ENCODE measurements around the gene VPS37D. TPM values are rescaled to one million over a fixed set of nuclear protein-coding genes. Genes with fewer than 3 reads are reported as not detected.

VPS37D gene
- total and polyA plus RNA-seq, 2 of the 4 experiments (the other 2 are of a cell fraction) = 2.3 to 3.1 TPM

- H3K36me3 ChIP-seq (ENCODE audit: control insufficient read depth, insufficient read depth, low read length) = peaks cover 41% of the 10 kb centered on the region
- no peak overlapping the region for H3K4me2 ChIP-seq (ENCODE audit: low read depth, low read length)
- ATAC-seq (ENCODE audit: low read depth) (peak; percentile 21; the same call in 1 of the 2 replicates), DNase-seq (peak; percentile 44)
- H3K27ac ChIP-seq (ENCODE audit: insufficient read depth, low read length) = no peak overlapping the region
- no peaks in the 10 kb centered on the region for H3K27me3 ChIP-seq (ENCODE audit: control insufficient read depth, insufficient read depth, low read length)
- H3K18ac ChIP-seq (ENCODE audit: low read depth, low read length) = no peak overlapping the region
- no peak overlapping the region for H3K9ac ChIP-seq (ENCODE audit: low read depth, low read length)
- peak overlapping the region; percentile 70 for H2AK9ac ChIP-seq (replicated peaks; ENCODE audit: low read depth, low read length, poor library complexity)
- H3K23ac ChIP-seq (ENCODE audit: low read depth, low read length) = peak overlapping the region; percentile 49; the same call in 1 of the 2 replicates
- peaks cover 8% of the 10 kb centered on the region for H3K4me1 ChIP-seq (ENCODE audit: control insufficient read depth, insufficient read depth, low read length)
- H2BK5ac ChIP-seq (ENCODE audit: low read depth, low read length, poor library complexity, severe bottlenecking) = no peak overlapping the region
- no peak overlapping the region for H3K56ac ChIP-seq (ENCODE audit: extremely low read depth, insufficient read depth, low read length)
- H2AK5ac ChIP-seq (ENCODE audit: low read depth, low read length) = peak overlapping the region; percentile 23; the same call in 1 of the 2 replicates
- peak overlapping the region; percentile 48 for H2AFZ ChIP-seq (replicated peaks; ENCODE audit: low read length, poor library complexity)
- in situ Hi-C loops (cut with MboI; ENCODE audit: low sequenced_read_pairs) = no loop called here
- peaks cover 11 to 47% of the 10 kb centered on the region in 2 experiments; a peak in 3 of 4 replicates for H3K79me1 ChIP-seq (ENCODE audit: low read depth in 1 of 2, low read length in 2 of 2)
- H4K8ac ChIP-seq (ENCODE audit: low read depth in 2 of 2, low read length in 2 of 2) = no peak overlapping the region
- H3K14ac ChIP-seq (replicated peaks; ENCODE audit: low read depth, low read length) = no peak overlapping the region
- no peak for TF ChIP-seq NFE2L2 (IDR thresholded peaks at IDR 0.05; ENCODE audit: low read depth, low read length)
- no peak for TF ChIP-seq MXI1 (IDR thresholded peaks at IDR 0.05; ENCODE audit: borderline replicate concordance, low read depth, low read length)
- TF ChIP-seq RFX5 (IDR thresholded peaks at IDR 0.05; ENCODE audit: low read depth, low read length) = no peak
- no peak for TF ChIP-seq RCOR1 (IDR thresholded peaks at IDR 0.05; ENCODE audit: insufficient replicate concordance, low read length)
- TF ChIP-seq CHD1 (IDR thresholded peaks at IDR 0.05; ENCODE audit: low read depth, low read length) = no peak
- TF ChIP-seq MAZ (IDR thresholded peaks at IDR 0.05; ENCODE audit: borderline replicate concordance, low read depth, low read length) = no peak
- TF ChIP-seq BHLHE40 (IDR thresholded peaks at IDR 0.05; ENCODE audit: low read depth, low read length) = no peak
- TF ChIP-seq POLR2A (IDR thresholded peaks at IDR 0.05; ENCODE audit: low read depth, low read length) = no peak
- no peak for TF ChIP-seq CTCF (conservative IDR thresholded peaks at IDR 0.05; ENCODE audit: low read depth, low read length)
- no peak for TF ChIP-seq FOS (IDR thresholded peaks at IDR 0.05; ENCODE audit: low read depth, low read length)
- no peak overlapping the region for H2BK20ac ChIP-seq (ENCODE audit: low read depth, low read length)
- POLR2A ChIA-PET (ENCODE audit: unreplicated experiment) = interaction anchor here (0.6 kb wide), 1 partner anchor 184 kb away, joined by 7 read pairs; no protein-coding TSS in a partner anchor
- no peak overlapping the region for H2BK120ac ChIP-seq (ENCODE audit: low read depth, low read length)
- no peak overlapping the region for H4K91ac ChIP-seq (ENCODE audit: insufficient read depth, low read depth, low read length)
- dilution Hi-C loops (cut with HindIII; ENCODE audit: low sequenced_read_pairs, unreplicated experiment) = no loop called here
- no peaks in the 10 kb centered on the region for H3K9me3 ChIP-seq (ENCODE audit: control insufficient read depth, insufficient read depth, low read length)
- H4K20me1 ChIP-seq (ENCODE audit: insufficient read depth, low read length) = peaks cover 63% of the 10 kb centered on the region
- WGBS, 2 experiments (ENCODE audit: extremely low coverage in 2 of 2, insufficient read length in 1 of 2) = 78% methylated on average over 7 of the region's 23 CpGs; no CpG with 5 or more reads in 1 of the 2 experiments
- intact Hi-C loops (cut with micrococcal nuclease) = no loop called here
- no peak overlapping the region for H4K5ac ChIP-seq (ENCODE audit: low read depth, low read length)
- BruUV-seq (replicated peaks) = no TSS peak
- no peak overlapping the region for H2BK15ac ChIP-seq (ENCODE audit: low read depth, low read length)
- no peak overlapping the region for H3K4me3 ChIP-seq (ENCODE audit: insufficient read depth, low read depth, low read length)
- H3K4ac ChIP-seq (ENCODE audit: low read depth, low read length) = no peak overlapping the region; the same call in 1 of the 2 replicates
- CTCF ChIA-PET = no interaction called here
- H3K9me1 ChIP-seq (ENCODE audit: insufficient read depth, low read length) = 0 out of 2 replicates have a peak, but pooled peaks cover 9% of the 10 kb centered on the region
Observed at GRCh38 chr7:73704640-73705550, 37.3 kb downstream of the VPS37D start.

Measured in IMR-90 (cell line).